Esophagus muscularis mucosa (tissue), 4 donors: ENCODE results near the gene MACROD2.

Experiments
- CTCF ChIP-seq, 3 experiments: fragments of 200-600 bp in 2 of 3; fragments of 450-650 bp in 1 of 3; sonication (generic) in 2 of 3; IDR thresholded peaks; one replicate each; pipeline ENCODE4 v1.5.1; 2017 to 2019; ENCODE audit warnings: antibody characterized with exemption in 3 of 3, mild to moderate bottlenecking in 2 of 3, moderate library complexity in 1 of 3
- EP300 ChIP-seq: sonication (generic); formaldehyde crosslinking; IDR thresholded peaks from one replicate; pipeline ENCODE4 v1.6.1; 2017; ENCODE audit warnings: antibody characterized with exemption
- POLR2A ChIP-seq: fragments of 450-650 bp; IDR thresholded peaks from one replicate; pipeline ENCODE4 v1.6.1; 2017; ENCODE audit warnings: antibody characterized with exemption, moderate library complexity, mild to moderate bottlenecking, low read depth
- POLR2AphosphoS5 ChIP-seq, 2 donors: sonication (generic); formaldehyde crosslinking; IDR thresholded peaks; one replicate each; pipeline ENCODE4 v1.6.1; 2017; ENCODE audit warnings: antibody characterized with exemption in 2 of 2

- no peak for TF ChIP-seq CTCF (IDR thresholded peaks at IDR 0.05)
- no peak for TF ChIP-seq POLR2A
- TF ChIP-seq POLR2AphosphoS5 (IDR thresholded peaks at IDR 0.05): no peak
- TF ChIP-seq EP300: no peak
These were observed 543.1 kb downstream of the MACROD2 start for GRCh38 chr20:14538433-14538832.
